Activated gamma-delta T cell treated with Interleukin-2 at 50 U/mL for 16 hours (primary cell): ENCODE measurements around the gene FBXW5.

Source experiments
- DNase-seq: peaks from one replicate; pipeline ENCODE4 v3.0.0-alpha.2; 2020

Gene FBXW5

GRCh38 chr9:136944519-136945332, at the start of gene FBXW5, which contains the start of gene C8G:
TSS of gene FBXW5 (minus strand) at chr9:136944738. CDS start at chr9:136944083, 655 bp downstream.
TSS of gene C8G (plus strand) at chr9:136945243. CDS start at chr9:136945321, 78 bp downstream.
- peak; percentile 92 for DNase-seq

GRCh38 chr9:136992819-136993369, 48.4 kb upstream of the FBXW5 start:
- peak; percentile 65 for DNase-seq

GRCh38 chr9:136991993-136992818, 47.7 kb upstream of the FBXW5 start, which contains the start of gene PAXX:
TSS of gene PAXX (plus strand) at chr9:136992422. CDS start at chr9:136992444, 22 bp downstream.
- DNase-seq = peak; percentile 94

GRCh38 chr9:136990242-136990911, 45.8 kb upstream of the FBXW5 start:
- no peak for DNase-seq

GRCh38 chr9:136988872-136989271, 44.3 kb upstream of the FBXW5 start:
- no peak for DNase-seq

- no peak for DNase-seq
Measured at GRCh38 chr9:136985853-136986252, 41.3 kb upstream of the FBXW5 start.

- no peak for DNase-seq
Measured at GRCh38 chr9:136985027-136985602, 40.6 kb upstream of the FBXW5 start.

GRCh38 chr9:136984464-136985026, 40.0 kb upstream of the FBXW5 start:
- no peak for DNase-seq

- DNase-seq = no peak
Measured at GRCh38 chr9:136983656-136984314, 39.2 kb upstream of the FBXW5 start.

GRCh38 chr9:136983167-136983566, 38.6 kb upstream of the FBXW5 start:
- DNase-seq = no peak

- DNase-seq = no peak
Measured at GRCh38 chr9:136982232-136983051, 37.9 kb upstream of the FBXW5 start, which contains the start of gene LCNL1. TSS of gene LCNL1 (plus strand) at chr9:136982993. CDS start at chr9:136983587, 594 bp downstream.

- no peak for DNase-seq
Measured at GRCh38 chr9:136981588-136982231, 37.2 kb upstream of the FBXW5 start.

GRCh38 chr9:136980669-136981478, 36.3 kb upstream of the FBXW5 start:
- no peak for DNase-seq

- no peak for DNase-seq
Measured at GRCh38 chr9:136979769-136980587, 35.4 kb upstream of the FBXW5 start.

GRCh38 chr9:136978865-136979544, 34.5 kb upstream of the FBXW5 start:
- no peak for DNase-seq

- peak; percentile 75 for DNase-seq
Measured at GRCh38 chr9:136978073-136978864, 33.7 kb upstream of the FBXW5 start.

- DNase-seq = no peak
Measured at GRCh38 chr9:136977649-136978072, 33.1 kb upstream of the FBXW5 start.
